ENCODE data around the gene TMEM200A.

- TF ChIP-seq EP300 (IDR thresholded peaks at IDR 0.05), result no peak
- no peak for TF ChIP-seq POLR2A (IDR thresholded peaks at IDR 0.05)
- TF ChIP-seq CTCF (IDR thresholded peaks at IDR 0.05), result no peak
- TF ChIP-seq POLR2AphosphoS5 (IDR thresholded peaks at IDR 0.05), result no peak
These were observed 108.1 kb downstream of the TMEM200A start for GRCh38 chr6:130473886-130474285.

All from stomach (tissue), 4 donors.